HEK293 (cell line): ENCODE results near the gene TMEM42.

Experiments used
- SETDB1 ChIP-seq: IDR thresholded peaks from one replicate; pipeline ENCODE4 v1.6.1; 2017; ENCODE audit warnings: mild to moderate bottlenecking, low read length, moderate library complexity, mixed read lengths; ENCODE audit not compliant: insufficient read length
- TF ChIP-seq, protein P1 (sequence below): fragments of 450-650 bp; formaldehyde crosslinking; conservative IDR thresholded peaks from 2 replicates; pipeline ENCODE4 v1.5.1; 2016; ENCODE audit warnings: low read depth, missing biosample characterization, missing genetic modification characterization

DNA sequence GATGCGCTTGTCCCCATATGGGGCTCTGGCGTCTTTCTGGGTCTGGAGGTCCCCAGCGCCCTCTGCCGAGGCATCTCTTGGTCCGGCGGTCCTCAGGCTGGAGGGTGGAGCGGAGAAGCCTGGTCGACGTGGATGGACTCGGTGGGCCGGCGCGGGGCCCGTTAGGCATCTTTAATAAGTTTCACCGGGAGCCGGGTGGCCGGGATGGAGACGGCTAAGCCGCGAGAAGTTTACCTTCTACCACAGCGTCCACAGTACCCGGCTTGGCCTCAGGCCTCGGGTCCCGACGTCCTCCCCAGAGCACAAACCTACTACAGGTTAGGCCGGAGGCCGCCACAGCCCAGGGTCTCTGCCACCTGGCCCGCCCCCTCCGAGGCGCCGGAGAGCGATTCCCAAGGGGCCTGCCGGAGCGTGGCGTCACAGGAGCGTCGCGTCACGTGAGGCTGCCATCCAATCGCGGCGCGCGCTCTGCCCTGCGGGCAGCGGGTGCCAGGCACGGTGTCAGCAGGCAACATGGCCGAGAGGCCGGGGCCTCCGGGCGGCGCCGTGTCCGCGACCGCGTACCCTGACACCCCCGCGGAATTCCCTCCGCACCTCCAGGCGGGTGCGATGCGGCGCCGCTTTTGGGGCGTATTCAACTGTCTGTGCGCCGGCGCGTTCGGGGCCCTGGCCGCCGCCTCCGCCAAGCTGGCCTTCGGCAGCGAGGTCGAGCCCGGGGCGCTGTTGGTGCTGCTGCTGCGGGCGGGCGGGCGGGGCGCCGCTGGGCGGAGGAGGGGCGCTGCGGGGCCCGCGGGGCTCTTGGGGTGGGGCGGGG is at the start of gene TMEM42:
- no peak for TF ChIP-seq SETDB1
- TF ChIP-seq, protein P1, sequence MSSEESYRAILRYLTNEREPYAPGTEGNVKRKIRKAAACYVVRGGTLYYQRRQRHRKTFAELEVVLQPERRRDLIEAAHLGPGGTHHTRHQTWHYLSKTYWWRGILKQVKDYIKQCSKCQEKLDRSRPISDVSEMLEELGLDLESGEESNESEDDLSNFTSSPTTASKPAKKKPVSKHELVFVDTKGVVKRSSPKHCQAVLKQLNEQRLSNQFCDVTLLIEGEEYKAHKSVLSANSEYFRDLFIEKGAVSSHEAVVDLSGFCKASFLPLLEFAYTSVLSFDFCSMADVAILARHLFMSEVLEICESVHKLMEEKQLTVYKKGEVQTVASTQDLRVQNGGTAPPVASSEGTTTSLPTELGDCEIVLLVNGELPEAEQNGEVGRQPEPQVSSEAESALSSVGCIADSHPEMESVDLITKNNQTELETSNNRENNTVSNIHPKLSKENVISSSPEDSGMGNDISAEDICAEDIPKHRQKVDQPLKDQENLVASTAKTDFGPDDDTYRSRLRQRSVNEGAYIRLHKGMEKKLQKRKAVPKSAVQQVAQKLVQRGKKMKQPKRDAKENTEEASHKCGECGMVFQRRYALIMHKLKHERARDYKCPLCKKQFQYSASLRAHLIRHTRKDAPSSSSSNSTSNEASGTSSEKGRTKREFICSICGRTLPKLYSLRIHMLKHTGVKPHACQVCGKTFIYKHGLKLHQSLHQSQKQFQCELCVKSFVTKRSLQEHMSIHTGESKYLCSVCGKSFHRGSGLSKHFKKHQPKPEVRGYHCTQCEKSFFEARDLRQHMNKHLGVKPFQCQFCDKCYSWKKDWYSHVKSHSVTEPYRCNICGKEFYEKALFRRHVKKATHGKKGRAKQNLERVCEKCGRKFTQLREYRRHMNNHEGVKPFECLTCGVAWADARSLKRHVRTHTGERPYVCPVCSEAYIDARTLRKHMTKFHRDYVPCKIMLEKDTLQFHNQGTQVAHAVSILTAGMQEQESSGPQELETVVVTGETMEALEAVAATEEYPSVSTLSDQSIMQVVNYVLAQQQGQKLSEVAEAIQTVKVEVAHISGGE: no peak
